WERI-Rb-1 (cell line): Measurements from ENCODE around the gene ACIN1.

Source experiments
- DNase-seq: peaks from one replicate; pipeline ENCODE4 v3.0.0-alpha.2; 2020
- H3K27ac ChIP-seq: fragments of 250-450 bp; sonication (Bioruptor Pico); 2 replicates; pipeline ENCODE4 v1.5.1; 2020; ENCODE audit warnings: mild to moderate bottlenecking, moderate library complexity
- H3K27me3 ChIP-seq: fragments of 250-450 bp; sonication (Bioruptor Pico); 2 replicates; pipeline ENCODE4 v1.5.1; 2021; ENCODE audit warnings: mild to moderate bottlenecking, low read depth, moderate library complexity; ENCODE audit not compliant: insufficient read depth, severe bottlenecking
- H3K36me3 ChIP-seq: fragments of 250-450 bp; sonication (Bioruptor Pico); 2 replicates; pipeline ENCODE4 v1.5.1; 2020; ENCODE audit warnings: mild to moderate bottlenecking, moderate library complexity
- H3K4me3 ChIP-seq: 2 replicates; pipeline ENCODE4 v1.5.1; 2011; ENCODE audit warnings: low read depth, mild to moderate bottlenecking, control low read depth, low read length
- H3K9me3 ChIP-seq: fragments of 250-450 bp; sonication (Bioruptor Pico); 2 replicates; pipeline ENCODE4 v1.5.1; 2021; ENCODE audit warnings: mild to moderate bottlenecking, moderate library complexity; ENCODE audit not compliant: severe bottlenecking
- TF ChIP-seq, protein P1 (sequence below): IDR thresholded peaks from 2 replicates; pipeline ENCODE4 v1.5.1; 2011; ENCODE audit warnings: low read depth, mild to moderate bottlenecking, control low read depth, inconsistent platforms, low read length

ACIN1 gene

DNA sequence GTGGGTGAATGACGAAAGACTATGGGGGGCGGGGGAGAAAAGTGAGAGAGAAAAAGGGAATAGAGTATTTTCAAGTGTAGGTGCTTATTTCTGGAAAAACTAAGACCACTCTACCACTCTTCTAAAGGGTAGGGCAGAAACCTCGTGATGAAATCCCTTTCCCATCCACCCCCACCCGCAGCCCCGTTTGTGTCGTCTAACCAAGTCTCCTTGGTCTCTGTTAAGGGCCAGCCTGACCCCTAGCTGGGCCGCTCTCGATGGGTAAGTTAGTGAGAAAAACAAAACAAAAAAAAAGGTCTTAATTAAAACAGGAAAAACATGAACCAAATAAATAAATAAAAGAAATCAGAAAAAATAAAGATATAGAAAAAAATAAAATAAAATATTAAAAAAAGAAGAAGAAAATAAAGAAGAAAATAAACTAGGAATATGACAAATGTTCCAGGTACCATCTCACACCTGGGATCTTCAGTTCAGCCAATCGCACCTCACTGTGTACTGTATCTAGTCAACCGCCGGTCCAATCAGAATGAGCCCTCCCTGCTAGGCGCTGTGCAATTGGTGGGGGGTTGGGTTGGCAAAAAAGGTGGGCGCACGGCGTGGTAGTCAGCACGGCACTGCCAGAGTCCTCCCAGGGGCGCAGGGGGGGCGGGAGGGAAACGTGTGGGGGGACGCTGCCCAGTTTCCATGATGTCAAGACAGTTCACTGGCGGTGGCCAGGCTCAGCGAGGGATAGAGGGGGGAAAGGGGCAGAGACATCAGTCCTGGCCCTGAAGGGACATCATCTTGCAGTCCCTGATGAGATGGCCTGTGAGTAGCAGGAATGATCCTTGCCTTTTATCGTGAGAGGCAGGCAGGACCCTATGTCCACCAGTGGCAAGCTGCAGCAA is 27.8 kb downstream of the ACIN1 start:
- Histone ChIP-seq H3K27me3 (no peaks in the 10 kb centered on the region), H3K4me3 (no peak overlapping the region), H3K9me3 (no peaks in the 10 kb centered on the region), H3K36me3 (peaks cover 73% of the 10 kb centered on the region), H3K27ac (no peak overlapping the region)
- TF ChIP-seq, protein P1, sequence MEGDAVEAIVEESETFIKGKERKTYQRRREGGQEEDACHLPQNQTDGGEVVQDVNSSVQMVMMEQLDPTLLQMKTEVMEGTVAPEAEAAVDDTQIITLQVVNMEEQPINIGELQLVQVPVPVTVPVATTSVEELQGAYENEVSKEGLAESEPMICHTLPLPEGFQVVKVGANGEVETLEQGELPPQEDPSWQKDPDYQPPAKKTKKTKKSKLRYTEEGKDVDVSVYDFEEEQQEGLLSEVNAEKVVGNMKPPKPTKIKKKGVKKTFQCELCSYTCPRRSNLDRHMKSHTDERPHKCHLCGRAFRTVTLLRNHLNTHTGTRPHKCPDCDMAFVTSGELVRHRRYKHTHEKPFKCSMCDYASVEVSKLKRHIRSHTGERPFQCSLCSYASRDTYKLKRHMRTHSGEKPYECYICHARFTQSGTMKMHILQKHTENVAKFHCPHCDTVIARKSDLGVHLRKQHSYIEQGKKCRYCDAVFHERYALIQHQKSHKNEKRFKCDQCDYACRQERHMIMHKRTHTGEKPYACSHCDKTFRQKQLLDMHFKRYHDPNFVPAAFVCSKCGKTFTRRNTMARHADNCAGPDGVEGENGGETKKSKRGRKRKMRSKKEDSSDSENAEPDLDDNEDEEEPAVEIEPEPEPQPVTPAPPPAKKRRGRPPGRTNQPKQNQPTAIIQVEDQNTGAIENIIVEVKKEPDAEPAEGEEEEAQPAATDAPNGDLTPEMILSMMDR: no peak
- no peak for DNase-seq

- Histone ChIP-seq H3K9me3 (no peaks in the 10 kb centered on the region), H3K27ac (no peak overlapping the region), H3K27me3 (no peaks in the 10 kb centered on the region), H3K4me3 (no peak overlapping the region), H3K36me3 (peaks cover 78% of the 10 kb centered on the region)
- no peak for DNase-seq
- TF ChIP-seq, protein P1: no peak
These were observed 28.6 kb downstream of the ACIN1 start for GRCh38 chr14:23066368-23066767.

- no peak overlapping the region for H3K4me3 ChIP-seq
These were observed 31.3 kb downstream of the ACIN1 start for GRCh38 chr14:23063601-23064000.

DNA sequence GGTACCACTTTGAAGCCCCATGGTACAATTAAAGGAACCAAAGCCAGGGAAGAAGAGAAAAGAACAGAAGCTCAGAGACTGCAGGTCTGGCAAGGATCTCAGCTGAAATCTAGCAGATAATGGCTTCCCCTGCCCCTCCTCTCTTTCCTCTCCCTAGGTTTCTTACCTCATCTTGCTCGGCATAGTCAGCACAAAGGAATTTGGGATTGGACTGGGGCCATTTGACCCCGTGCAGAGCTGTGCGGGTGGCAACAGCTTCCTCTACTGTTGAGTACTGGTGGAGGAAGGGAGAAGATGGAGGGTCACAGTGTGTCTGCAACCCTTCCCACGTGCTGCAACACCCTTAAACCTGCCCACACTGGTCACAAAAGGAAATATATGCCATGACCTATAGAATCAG is 32.9 kb downstream of the ACIN1 start:
- H3K4me3 ChIP-seq: no peak overlapping the region
- no peaks in the 10 kb centered on the region for H3K27me3 ChIP-seq
- no peak for DNase-seq
- no peaks in the 10 kb centered on the region for H3K9me3 ChIP-seq
- peaks cover 77% of the 10 kb centered on the region for H3K36me3 ChIP-seq
- no peak overlapping the region for H3K27ac ChIP-seq
- TF ChIP-seq, protein P1: no peak

More at GRCh38 chr14:23063601-23064000, 31.3 kb downstream of the ACIN1 start:
- no peak overlapping the region for H3K27ac ChIP-seq
- peaks cover 92% of the 10 kb centered on the region for H3K36me3 ChIP-seq
- no peak for DNase-seq
- no peaks in the 10 kb centered on the region for H3K27me3 ChIP-seq
- H3K9me3 ChIP-seq: no peaks in the 10 kb centered on the region
- TF ChIP-seq, protein P1: no peak

DNA sequence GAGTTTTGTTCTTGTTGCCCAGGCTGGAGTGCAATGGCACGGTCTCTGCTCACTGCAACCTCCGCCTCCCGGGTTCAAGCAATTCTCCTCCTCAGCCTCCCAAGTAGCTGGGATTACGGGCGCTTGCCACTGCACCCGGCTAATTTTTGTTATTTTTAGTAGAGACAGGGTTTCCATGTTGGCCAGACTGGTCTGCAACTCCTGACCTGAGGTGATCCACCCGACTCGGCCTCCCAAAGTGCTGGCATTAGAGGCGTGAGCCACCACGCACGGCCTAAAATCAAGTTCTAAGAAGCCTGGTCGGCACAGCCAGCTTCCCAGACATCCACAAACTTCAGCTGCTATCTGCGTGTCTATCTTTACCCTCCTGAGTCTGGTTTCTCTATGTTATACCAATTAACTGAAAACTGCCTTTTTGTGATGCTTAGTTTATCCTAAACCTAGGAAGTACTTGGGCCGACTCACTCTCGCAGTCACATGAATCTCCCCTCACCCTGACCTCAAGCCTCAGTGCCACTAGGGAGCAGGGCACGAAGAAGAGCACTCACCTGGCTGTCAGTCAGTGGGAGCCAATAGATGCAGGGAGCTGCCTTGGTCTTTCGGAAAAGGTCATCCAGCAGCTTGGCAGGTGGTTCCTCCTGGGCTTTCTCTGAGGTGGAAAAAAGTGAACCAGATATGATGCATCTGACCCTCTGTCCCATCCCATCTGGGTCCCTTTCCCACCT is 34.2 kb downstream of the ACIN1 start:
- no peak overlapping the region for H3K27ac ChIP-seq
- H3K4me3 ChIP-seq: no peak overlapping the region
- TF ChIP-seq, protein P1: no peak
- H3K36me3 ChIP-seq: peaks cover 64% of the 10 kb centered on the region
- no peak for DNase-seq
- H3K9me3 ChIP-seq: no peaks in the 10 kb centered on the region
- no peaks in the 10 kb centered on the region for H3K27me3 ChIP-seq
